Right lobe of liver (tissue), 4 donors: ENCODE results near the gene LRIG3.

Source experiments
- CTCF ChIP-seq, 4 donors: fragments of 200-600 bp in 3 of 4; fragments of 450-650 bp in 1 of 4; IDR thresholded peaks; one replicate each; pipeline versions ENCODE4 v1.5.1 to v1.8.0; 2016 to 2022; ENCODE audit warnings: antibody characterized with exemption in 4 of 4, mild to moderate bottlenecking in 2 of 4
- POLR2A ChIP-seq: fragments of 450-650 bp; IDR thresholded peaks from one replicate; pipeline ENCODE4 v1.6.1; 2017; ENCODE audit warnings: antibody characterized with exemption, mild to moderate bottlenecking
- donor health status: DM: no; HTN: no; CAD: no.
- donor health status: DM: no; HTN: no; CAD: no.
- donor health status: DM: no; HTN: yes; CAD: no.

- TF ChIP-seq CTCF (IDR thresholded peaks at IDR 0.05) (no peak), POLR2A (no peak)
Measured at GRCh38 chr12:58959639-58960300, 39.5 kb upstream of the LRIG3 start.
